Gastrocnemius medialis (tissue), 4 donors: Measurements from ENCODE around the gene TNPO3.

Experiments
- CTCF ChIP-seq, 5 experiments: fragments of 450-650 bp in 3 of 5; fragments of 200-600 bp in 2 of 5; sonication (generic) in 2 of 5; IDR thresholded peaks in 4 of 5; conservative IDR thresholded peaks in 1 of 5; 1 replicate in 4 of 5; 2 replicates in 1 of 5; pipeline ENCODE4 v1.5.1; 2016 to 2019; ENCODE audit warnings: antibody characterized with exemption in 5 of 5, mild to moderate bottlenecking in 3 of 5, moderate library complexity in 3 of 5
- POLR2A ChIP-seq, 2 donors: fragments of 450-650 bp; IDR thresholded peaks; one replicate each; pipeline ENCODE4 v1.6.1; 2017; ENCODE audit warnings: antibody characterized with exemption in 2 of 2, mild to moderate bottlenecking in 2 of 2, moderate library complexity in 2 of 2

GRCh38 chr7:128904381-128905197 lies 150.3 kb downstream of the TNPO3 start:
- TF ChIP-seq CTCF (IDR thresholded peaks at IDR 0.05 in 4 of 5, conservative IDR thresholded peaks at IDR 0.05 in 1 of 5) (peak; percentile 19 to 69 (median 58)), POLR2A (IDR thresholded peaks at IDR 0.05) (no peak)
